Vagina (tissue), 2 donors: Measurements from ENCODE around the gene C19orf53.

Source experiments
- POLR2A ChIP-seq, 2 donors: fragments of 450-650 bp; IDR thresholded peaks; one replicate each; pipeline ENCODE4 v1.6.1; 2017; ENCODE audit warnings: antibody characterized with exemption in 2 of 2, mild to moderate bottlenecking in 2 of 2, moderate library complexity in 2 of 2
- POLR2AphosphoS5 ChIP-seq, 2 donors: sonication (generic); formaldehyde crosslinking; IDR thresholded peaks; one replicate each; pipeline ENCODE4 v1.9.0; 2017; ENCODE audit warnings: antibody characterized with exemption in 2 of 2, mild to moderate bottlenecking in 2 of 2, low read depth in 1 of 2; ENCODE audit not compliant: insufficient read depth in 1 of 2
- TF ChIP-seq, protein P1 (sequence below), 3 experiments: fragments of 450-650 bp in 2 of 3; fragments of 200-600 bp in 1 of 3; sonication (generic) in 1 of 3; IDR thresholded peaks; one replicate each; pipeline ENCODE4 v1.5.1; 2017 to 2019; ENCODE audit warnings: antibody characterized with exemption in 3 of 3, mild to moderate bottlenecking in 2 of 3, moderate library complexity in 2 of 3

DNA sequence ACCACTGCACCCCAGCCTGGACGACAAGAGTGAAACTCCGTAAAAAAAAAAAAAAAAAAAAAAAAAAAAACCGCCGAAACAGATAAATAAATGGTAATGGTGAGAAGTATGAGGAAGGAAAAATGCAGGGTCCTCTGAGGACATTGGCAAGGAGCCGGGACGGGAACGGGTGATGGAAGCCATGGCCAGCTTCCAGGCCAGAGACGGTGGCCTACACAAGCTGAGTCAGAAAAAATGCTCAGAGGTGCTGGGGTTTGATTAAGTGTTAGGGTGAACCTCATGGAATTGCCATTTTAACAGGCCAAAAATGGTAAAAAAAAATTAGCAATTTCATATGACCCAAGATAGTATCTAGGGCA is 20.1 kb downstream of the C19orf53 start:
- TF ChIP-seq, protein P1, sequence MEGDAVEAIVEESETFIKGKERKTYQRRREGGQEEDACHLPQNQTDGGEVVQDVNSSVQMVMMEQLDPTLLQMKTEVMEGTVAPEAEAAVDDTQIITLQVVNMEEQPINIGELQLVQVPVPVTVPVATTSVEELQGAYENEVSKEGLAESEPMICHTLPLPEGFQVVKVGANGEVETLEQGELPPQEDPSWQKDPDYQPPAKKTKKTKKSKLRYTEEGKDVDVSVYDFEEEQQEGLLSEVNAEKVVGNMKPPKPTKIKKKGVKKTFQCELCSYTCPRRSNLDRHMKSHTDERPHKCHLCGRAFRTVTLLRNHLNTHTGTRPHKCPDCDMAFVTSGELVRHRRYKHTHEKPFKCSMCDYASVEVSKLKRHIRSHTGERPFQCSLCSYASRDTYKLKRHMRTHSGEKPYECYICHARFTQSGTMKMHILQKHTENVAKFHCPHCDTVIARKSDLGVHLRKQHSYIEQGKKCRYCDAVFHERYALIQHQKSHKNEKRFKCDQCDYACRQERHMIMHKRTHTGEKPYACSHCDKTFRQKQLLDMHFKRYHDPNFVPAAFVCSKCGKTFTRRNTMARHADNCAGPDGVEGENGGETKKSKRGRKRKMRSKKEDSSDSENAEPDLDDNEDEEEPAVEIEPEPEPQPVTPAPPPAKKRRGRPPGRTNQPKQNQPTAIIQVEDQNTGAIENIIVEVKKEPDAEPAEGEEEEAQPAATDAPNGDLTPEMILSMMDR (IDR thresholded peaks at IDR 0.05), result no peak
- no peak for TF ChIP-seq POLR2A (IDR thresholded peaks at IDR 0.05)
- TF ChIP-seq POLR2AphosphoS5 (IDR thresholded peaks at IDR 0.05; ENCODE audit: insufficient read depth in 1 of 2, low read depth in 1 of 2), result no peak
